Left ventricle myocardium inferior (tissue), 1 donor: ENCODE measurements around the gene VAT1L. TPM values are rescaled to one million over a fixed set of nuclear protein-coding genes. Genes with fewer than 3 reads are reported as not detected.

Experiments
- DNase-seq: peaks from one replicate; pipeline ENCODE4 v3.0.0-alpha.2; 2020
- H3K27ac ChIP-seq: fragments of 200-600 bp; replicated peaks from 2 replicates; pipeline ENCODE4 v1.8.0; 2021
- H3K27me3 ChIP-seq: fragments of 200-600 bp; 2 replicates; pipeline ENCODE4 v1.8.0; 2021; ENCODE audit warnings: low read depth
- H3K36me3 ChIP-seq: fragments of 200-600 bp; 2 replicates; pipeline ENCODE4 v1.8.0; 2021
- H3K4me1 ChIP-seq: fragments of 200-600 bp; 2 replicates; pipeline ENCODE4 v1.8.0; 2021
- H3K4me3 ChIP-seq: fragments of 200-600 bp; 2 replicates; pipeline ENCODE4 v1.8.0; 2021; ENCODE audit warnings: mild to moderate bottlenecking, moderate library complexity
- H3K9me3 ChIP-seq: fragments of 200-600 bp; replicated peaks from 2 replicates; pipeline ENCODE4 v1.8.0; 2021
- intact Hi-C: fragments of 100-400 bp; cut with micrococcal nuclease; formaldehyde crosslinking; loops from one replicate; pipeline ENCODE4 v1.11.0; 2022
- total RNA-seq: library from RNA; stranded (reverse); fragmentation: NEBNext Ultra II Directional; extraction: Animal tissue kit (Norgen Biotek cat#: 25700); gene quantifications from one replicate; pipeline ENCODE4 v1.2.1, GENCODE V29; 2021
- TF ChIP-seq, protein P1 (sequence below): fragments of 200-600 bp; IDR thresholded peaks from 2 replicates; pipeline ENCODE4 v1.8.0; 2021; ENCODE audit warnings: antibody characterized with exemption, mild to moderate bottlenecking, borderline replicate concordance
- donor health status: DM: no; HTN: yes; CAD: no; lungs with severe emphysema.

VAT1L gene
- total RNA-seq, 1 donor from 2014 or later = 13.1 TPM

DNA sequence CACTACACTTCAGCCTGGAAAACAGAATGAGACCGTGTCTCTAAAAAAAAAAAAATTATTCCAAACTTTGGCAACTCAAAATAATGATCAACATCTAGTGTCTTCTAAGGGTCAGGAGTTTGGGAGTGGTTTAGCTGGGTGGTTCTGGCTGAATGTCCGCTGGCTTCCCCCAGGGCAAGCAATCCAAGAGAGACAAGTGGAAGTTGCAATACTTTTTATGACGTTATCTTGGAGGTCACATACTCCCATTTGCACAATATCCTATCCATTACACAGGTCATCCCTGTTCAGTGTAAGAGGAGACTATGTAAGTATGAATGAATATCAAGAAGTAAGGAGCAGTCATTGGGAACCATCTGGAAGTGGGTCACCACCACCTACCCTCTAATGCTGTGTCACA is 218.8 kb downstream of the VAT1L start:
- Histone ChIP-seq H3K27ac (no peak overlapping the region), H3K9me3 (no peaks in the 10 kb centered on the region), H3K27me3 (peaks cover 22% of the 10 kb centered on the region), H3K36me3 (no peaks in the 10 kb centered on the region), H3K4me3 (no peak overlapping the region), H3K4me1 (no peaks in the 10 kb centered on the region)
- intact Hi-C loops = no loop called here
- DNase-seq = no peak
- TF ChIP-seq, protein P1, sequence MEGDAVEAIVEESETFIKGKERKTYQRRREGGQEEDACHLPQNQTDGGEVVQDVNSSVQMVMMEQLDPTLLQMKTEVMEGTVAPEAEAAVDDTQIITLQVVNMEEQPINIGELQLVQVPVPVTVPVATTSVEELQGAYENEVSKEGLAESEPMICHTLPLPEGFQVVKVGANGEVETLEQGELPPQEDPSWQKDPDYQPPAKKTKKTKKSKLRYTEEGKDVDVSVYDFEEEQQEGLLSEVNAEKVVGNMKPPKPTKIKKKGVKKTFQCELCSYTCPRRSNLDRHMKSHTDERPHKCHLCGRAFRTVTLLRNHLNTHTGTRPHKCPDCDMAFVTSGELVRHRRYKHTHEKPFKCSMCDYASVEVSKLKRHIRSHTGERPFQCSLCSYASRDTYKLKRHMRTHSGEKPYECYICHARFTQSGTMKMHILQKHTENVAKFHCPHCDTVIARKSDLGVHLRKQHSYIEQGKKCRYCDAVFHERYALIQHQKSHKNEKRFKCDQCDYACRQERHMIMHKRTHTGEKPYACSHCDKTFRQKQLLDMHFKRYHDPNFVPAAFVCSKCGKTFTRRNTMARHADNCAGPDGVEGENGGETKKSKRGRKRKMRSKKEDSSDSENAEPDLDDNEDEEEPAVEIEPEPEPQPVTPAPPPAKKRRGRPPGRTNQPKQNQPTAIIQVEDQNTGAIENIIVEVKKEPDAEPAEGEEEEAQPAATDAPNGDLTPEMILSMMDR = no peak

DNA sequence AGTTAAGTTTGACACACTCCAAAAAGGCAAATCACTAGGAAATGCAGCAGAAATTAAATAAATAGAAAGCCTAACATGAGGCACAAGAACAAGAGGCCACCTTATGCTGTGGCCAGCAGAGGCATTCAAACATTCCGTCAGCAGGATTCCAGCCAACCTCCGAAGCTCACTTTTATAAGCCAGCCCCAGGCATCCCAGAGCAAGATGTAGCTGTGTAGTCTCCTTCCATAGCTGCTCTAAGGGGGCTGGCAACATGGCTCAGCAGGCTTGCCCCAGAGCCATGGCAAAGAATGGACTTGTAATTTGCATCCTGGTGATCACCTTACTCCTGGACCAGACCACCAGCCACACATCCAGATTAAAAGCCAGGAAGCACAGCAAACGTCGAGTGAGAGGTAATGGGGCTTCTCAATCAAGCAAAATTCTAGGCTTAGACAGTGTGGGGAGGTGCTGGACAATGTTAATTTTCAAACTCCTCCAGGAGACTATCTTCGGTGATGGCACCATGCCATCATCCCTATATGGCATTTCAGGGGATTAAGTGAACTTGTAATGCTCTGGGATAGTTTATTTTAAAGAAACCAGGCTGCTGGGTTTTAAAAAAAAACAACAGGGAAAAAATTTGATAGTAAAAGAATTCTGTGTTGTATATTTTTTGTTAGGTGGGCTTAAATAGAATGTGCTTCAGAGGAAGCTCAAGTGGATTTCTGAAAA is 234.1 kb downstream of the VAT1L start, which contains the start of gene CLEC3A:
CLEC3A (plus strand) TSS at position 202 of the 714 bp plus-strand sequence; CDS start at position 281, 79 bp downstream.
- Histone ChIP-seq H3K27me3 (peaks cover 49% of the 10 kb centered on the region), H3K4me3 (no peak within 1 kb of the TSS), H3K27ac (no peak within 1 kb of the TSS), H3K9me3 (no peaks in the 10 kb centered on the region), H3K36me3 (no peaks in the 10 kb centered on the region), H3K4me1 (no peaks in the 10 kb centered on the region)
- TF ChIP-seq, protein P1 = no peak
- no peak for DNase-seq
- intact Hi-C loops = no loop called here

DNA sequence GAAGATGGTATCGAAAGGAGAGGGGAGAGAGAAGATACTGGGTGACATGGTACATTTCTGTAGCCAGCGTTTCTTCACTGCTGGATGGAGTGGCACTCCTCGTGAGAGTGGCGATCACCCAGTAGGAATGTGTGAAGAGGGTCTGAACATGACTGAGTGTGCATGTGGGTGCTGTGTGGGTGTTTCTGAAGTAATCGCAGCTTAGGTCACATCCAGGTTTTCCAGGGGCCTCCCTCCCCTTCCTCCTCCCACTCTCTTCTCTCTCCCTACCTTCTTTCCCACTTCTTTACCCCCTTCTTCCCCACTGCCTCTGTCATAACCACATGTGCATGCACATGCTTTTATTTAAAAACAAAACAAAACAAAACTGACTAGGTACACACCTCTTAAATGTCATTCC is 235.8 kb downstream of the VAT1L start:
- no peak overlapping the region for H3K4me3 ChIP-seq
- no peaks in the 10 kb centered on the region for H3K9me3 ChIP-seq
- no peak for DNase-seq
- no peaks in the 10 kb centered on the region for H3K4me1 ChIP-seq
- intact Hi-C loops = no loop called here
- TF ChIP-seq, protein P1 = no peak
- peaks cover 47% of the 10 kb centered on the region for H3K27me3 ChIP-seq
- H3K27ac ChIP-seq = no peak overlapping the region
- no peaks in the 10 kb centered on the region for H3K36me3 ChIP-seq

DNA sequence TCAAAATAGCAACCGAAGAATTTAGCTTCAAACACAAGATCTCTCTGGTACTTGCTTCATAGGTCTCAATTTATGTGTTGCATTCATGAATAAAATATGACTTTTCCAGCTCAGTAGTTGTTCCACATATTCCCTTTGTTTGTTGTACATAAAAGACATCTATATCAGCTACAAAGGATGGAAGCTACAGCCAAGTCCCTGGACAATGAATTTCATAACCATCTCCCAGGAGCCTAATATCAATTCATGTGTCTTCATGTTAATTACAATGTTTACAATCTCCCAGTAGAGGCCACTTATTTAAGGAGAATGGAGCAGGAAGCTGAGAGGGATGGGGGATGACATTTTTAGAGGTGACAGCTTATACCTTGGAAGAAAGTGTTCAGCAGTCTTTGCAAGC is 237.3 kb downstream of the VAT1L start:
- TF ChIP-seq, protein P1 = no peak
- Histone ChIP-seq H3K4me1 (no peaks in the 10 kb centered on the region), H3K27ac (no peak overlapping the region), H3K36me3 (no peaks in the 10 kb centered on the region), H3K4me3 (no peak overlapping the region), H3K27me3 (peaks cover 43% of the 10 kb centered on the region), H3K9me3 (no peaks in the 10 kb centered on the region)
- DNase-seq = no peak
- intact Hi-C loops = no loop called here

DNA sequence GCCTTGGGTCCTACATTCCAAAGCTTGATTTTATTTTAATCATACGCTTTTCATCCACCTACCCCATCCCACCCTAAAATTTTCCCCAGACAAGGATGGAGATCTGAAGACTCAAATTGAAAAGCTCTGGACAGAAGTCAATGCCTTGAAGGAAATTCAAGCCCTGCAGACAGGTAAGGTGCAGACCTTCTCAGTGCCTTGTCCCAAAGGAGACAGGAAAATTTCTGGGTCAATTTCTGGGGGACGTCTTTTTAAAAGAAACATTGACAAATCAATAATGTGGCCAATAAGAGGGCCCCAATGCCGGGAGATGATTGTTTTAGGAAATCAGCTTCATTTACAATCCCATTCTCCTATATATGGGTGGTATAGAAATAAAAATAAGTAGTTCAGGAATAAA is 239.7 kb downstream of the VAT1L start:
- Histone ChIP-seq H3K36me3 (no peaks in the 10 kb centered on the region), H3K4me1 (no peaks in the 10 kb centered on the region), H3K4me3 (no peak overlapping the region), H3K27me3 (peaks cover 24% of the 10 kb centered on the region), H3K9me3 (no peaks in the 10 kb centered on the region), H3K27ac (no peak overlapping the region)
- TF ChIP-seq, protein P1 = no peak
- DNase-seq = no peak
- intact Hi-C loops = no loop called here

Other genes with a start within 250 kb of the VAT1L start
- gene NUDT7, start 66.0 kb upstream of the VAT1L start, total RNA-seq = 54.2 TPM
- not detected for gene CLEC3A, start 234.0 kb downstream of the VAT1L start, total RNA-seq